Endothelial cell of umbilical vein (primary cell): ENCODE measurements around the gene NKX3-2. TPM values are rescaled to one million over a fixed set of nuclear protein-coding genes. Genes with fewer than 3 reads are reported as not detected.

ENCODE experiments used
- Bru-seq: library from RNA; stranded (reverse); fragments of 400-500 nt; gene quantifications from one replicate; lab custom pipeline; 2021; lab: Mats Ljungman, UMichigan
- BruChase-seq, 2 experiments: library from RNA; stranded (reverse); fragments of 400-500 nt; gene quantifications; one replicate each; lab custom pipeline; 2021; lab: Mats Ljungman, UMichigan
- BruUV-seq: library from RNA; stranded (reverse); fragments of 400-500 nt; replicated peaks from 2 replicates; lab custom pipeline; 2021; lab: Mats Ljungman, UMichigan
- CTCF ChIA-PET: fragments of 300-600, 350-600 bp; sonication (Branson Sonifier 250); formaldehyde crosslinking; loops from one replicate; lab custom pipeline; 2021; ENCODE audit warnings: antibody characterized with exemption, inconsistent platforms; lab: Charles Lee
- POLR2A ChIA-PET: fragments of 300-600, 350-600 bp; sonication (Branson Sonifier 250); formaldehyde crosslinking; loops from one replicate; lab custom pipeline; 2021; ENCODE audit warnings: antibody characterized with exemption, inconsistent platforms; lab: Charles Lee
- DNase-seq: peaks from one replicate; pipeline ENCODE4 v3.0.0-alpha.2; 2011; ENCODE audit warnings: low read depth, low spot score
- FAIRE-seq: peaks from 2 replicates; lab custom pipeline; 2011; peaks lifted over from hg19 to GRCh38; lab: Jason Lieb, UNC
- H2AFZ ChIP-seq: 2 replicates; pipeline ENCODE4 v1.6.0; 2012; ENCODE audit warnings: low read depth, low read length, control low read depth, inconsistent platforms
- H3K27ac ChIP-seq: 2 replicates; pipeline ENCODE4 v1.5.1; 2011; ENCODE audit warnings: low read depth, mild to moderate bottlenecking, control low read depth, low read length, moderate library complexity; ENCODE audit not compliant: insufficient read depth
- H3K27me3 ChIP-seq, 2 experiments: 2 replicates each; pipeline versions ENCODE4 v1.6.0 to v1.6.1; 2011; ENCODE audit warnings: low read length in 2 of 2, mixed read lengths in 1 of 2; ENCODE audit not compliant: control insufficient read depth in 2 of 2, insufficient read depth in 2 of 2
- H3K36me3 ChIP-seq, 2 experiments: 2 replicates in 1 of 2; 3 replicates in 1 of 2; pipeline ENCODE4 v1.5.1; 2011; ENCODE audit warnings: low read length in 2 of 2, mild to moderate bottlenecking in 1 of 2, moderate library complexity in 1 of 2; ENCODE audit not compliant: control insufficient read depth in 2 of 2, insufficient read depth in 2 of 2; ENCODE audit errors: extremely low read depth in 1 of 2
- H3K4me1 ChIP-seq: 3 replicates; pipeline ENCODE4 v1.5.1; 2011; ENCODE audit warnings: mild to moderate bottlenecking, low read length; ENCODE audit not compliant: control insufficient read depth, insufficient read depth; ENCODE audit errors: extremely low read depth
- H3K4me2 ChIP-seq: 2 replicates; pipeline ENCODE4 v1.6.1; 2011; ENCODE audit warnings: low read length, control low read depth, mixed read lengths; ENCODE audit not compliant: insufficient read depth
- H3K4me3 ChIP-seq, 3 experiments: fragments of 200-600 bp in 1 of 3; sonication (generic), shearing (Covaris generic) in 1 of 3; replicated peaks in 1 of 3; 2 replicates each; pipeline ENCODE4 v1.5.1; 2011 to 2016; ENCODE audit warnings: control low read depth in 3 of 3, low read length in 3 of 3, mild to moderate bottlenecking in 2 of 3, inconsistent platforms in 1 of 3, low read depth in 1 of 3, moderate library complexity in 1 of 3; ENCODE audit not compliant: insufficient read depth in 1 of 3
- H3K79me2 ChIP-seq: 2 replicates; pipeline ENCODE4 v1.6.0; 2012; ENCODE audit warnings: low read length, inconsistent platforms; ENCODE audit not compliant: control insufficient read depth, insufficient read depth
- H3K9ac ChIP-seq: replicated peaks from 2 replicates; pipeline ENCODE3; 2011; ENCODE audit warnings: low read length, control low read depth; ENCODE audit not compliant: insufficient read depth; ENCODE audit errors: extremely low read depth
- H3K9me1 ChIP-seq: replicated peaks from 3 replicates; pipeline ENCODE4 v1.6.0; 2011; ENCODE audit warnings: mild to moderate bottlenecking, low read length; ENCODE audit not compliant: control insufficient read depth, insufficient read depth; ENCODE audit errors: extremely low read depth
- H3K9me3 ChIP-seq: replicated peaks from 2 replicates; pipeline ENCODE4 v1.5.1; 2012; ENCODE audit warnings: low read length, inconsistent platforms; ENCODE audit not compliant: control insufficient read depth, insufficient read depth
- H4K20me1 ChIP-seq: replicated peaks from 2 replicates; pipeline ENCODE3; 2011; ENCODE audit warnings: mild to moderate bottlenecking, low read length; ENCODE audit not compliant: control insufficient read depth, insufficient read depth; ENCODE audit errors: extremely low read depth
- EZH2 ChIP-seq: IDR thresholded peaks from 2 replicates; pipeline ENCODE4 v1.6.1; 2012; ENCODE audit warnings: borderline replicate concordance, low read depth, mild to moderate bottlenecking, moderate library complexity, low read length, inconsistent platforms; ENCODE audit not compliant: severe bottlenecking
- GATA2 ChIP-seq: IDR thresholded peaks from 2 replicates; pipeline ENCODE4 v1.7.0; 2011; ENCODE audit warnings: low read depth, mild to moderate bottlenecking, moderate library complexity, mixed read lengths, low read length; ENCODE audit not compliant: insufficient read length, insufficient read depth
- MYC ChIP-seq: IDR thresholded peaks from one replicate; pipeline ENCODE4 v1.6.1; 2011; ENCODE audit warnings: mild to moderate bottlenecking, low read depth, low read length
- dilution Hi-C: fragments of 300-500 bp; cut with MboI; formaldehyde crosslinking; loops from one replicate; pipeline ENCODE4 v1.15.0; 2019; ENCODE audit warnings: low sequenced_read_pairs; ENCODE audit not compliant: extremely low pct_ligation_motif_present
- intact Hi-C: fragments of 100-400 bp; cut with micrococcal nuclease; formaldehyde crosslinking; loops from one replicate; pipeline ENCODE4 v1.10.0; 2022
- long read RNA-seq: library from polyadenylated mRNA; stranded (forward); transcript quantifications from one replicate; pipeline ENCODE4 v2.0.0, GENCODE V29; 2021
- polyA minus RNA-seq, 3 experiments: library from RNA; depleted of rRNA, polyadenylated mRNA; stranded (reverse); fragments of >200 nt; gene quantifications; 1 replicate in 1 of 3; 2 replicates in 2 of 3; pipeline ENCODE4 v1.2.3, GENCODE V29; 2011
- polyA plus RNA-seq, 4 experiments: library from polyadenylated mRNA; depleted of rRNA in 3 of 4; stranded (reverse) in 3 of 4; unstranded in 1 of 4; fragments of >200 nt; gene quantifications; 2 replicates each; pipeline versions ENCODE4 v1.2.1 to v1.2.3, GENCODE V29; 2011 to 2012; ENCODE audit warnings: missing spikeins in 1 of 4
- total RNA-seq: library from RNA; stranded (reverse); gene quantifications from 2 replicates; pipeline ENCODE4 v1.2.3, GENCODE V29; 2021
- TF ChIP-seq, protein P1 (sequence below): IDR thresholded peaks from 2 replicates; pipeline ENCODE4 v1.6.1; 2011; ENCODE audit not compliant: insufficient read depth, insufficient read length

Gene NKX3-2
- not detected in 2 replicates for total RNA-seq
- not detected in 2 replicates for polyA plus RNA-seq
- polyA plus RNA-seq (2011; cell fraction: cytosol; rRNA removed), result not detected in 2 replicates
- not detected in 2 replicates for polyA plus RNA-seq (2011; cell fraction: nucleus; rRNA removed)
- not detected in 2 replicates for polyA plus RNA-seq (2012)
- polyA minus RNA-seq, result not detected in 2 replicates
- not detected for polyA minus RNA-seq (2011; cell fraction: cytosol; rRNA and poly(A)+ RNA removed)
- not detected in 2 replicates for polyA minus RNA-seq (2011; cell fraction: nucleus; rRNA and poly(A)+ RNA removed)
- Bru-seq, nascent RNA, result not detected
- BruChase-seq, experiment 1, labeled RNA remaining after a 6-hour chase, result not detected
- BruChase-seq, experiment 2, labeled RNA remaining after a 2-hour chase, result not detected
- long read RNA-seq, result 0 reads

- BruUV-seq, result no TSS peak
- no peaks in the 10 kb centered on the region for H3K9me1 ChIP-seq
- POLR2A ChIA-PET, result no interaction called here
- no peak for TF ChIP-seq MYC
- TF ChIP-seq, protein P1, sequence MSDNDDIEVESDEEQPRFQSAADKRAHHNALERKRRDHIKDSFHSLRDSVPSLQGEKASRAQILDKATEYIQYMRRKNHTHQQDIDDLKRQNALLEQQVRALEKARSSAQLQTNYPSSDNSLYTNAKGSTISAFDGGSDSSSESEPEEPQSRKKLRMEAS, result no peak
- no peak for TF ChIP-seq GATA2
- peak; percentile 81 for TF ChIP-seq EZH2
- peak within 1 kb of the TSS; percentile 15 to 51 (median 16) for H3K4me3 ChIP-seq
- CTCF ChIA-PET, result interaction anchor here (1.0 to 1.6 kb wide), 5 partner anchors 10 to 691 kb away, joined by 3 to 6 read pairs (median 5); no protein-coding TSS in a partner anchor
- DNase-seq (no peak), FAIRE-seq (no peak)
- peaks cover 5% of the 10 kb centered on the region for H3K4me1 ChIP-seq
- H3K9me3 ChIP-seq, result no peaks in the 10 kb centered on the region
- H3K36me3 ChIP-seq, result no peaks in the 10 kb centered on the region
- no peak within 1 kb of the TSS for H3K27ac ChIP-seq
- H2AFZ ChIP-seq, result peak within 1 kb of the TSS; percentile 33
- no peak within 1 kb of the TSS for H3K9ac ChIP-seq
- H4K20me1 ChIP-seq, result no peaks in the 10 kb centered on the region
- H3K79me2 ChIP-seq, result no peaks in the 10 kb centered on the region
- dilution Hi-C loops, result no loop called here
- peak within 1 kb of the TSS; percentile 2 for H3K4me2 ChIP-seq
- intact Hi-C loops, result no loop called here
- peaks cover 78 to 93% of the 10 kb centered on the region in 2 experiments for H3K27me3 ChIP-seq
These were observed at the start of gene NKX3-2 for GRCh38 chr4:13543839-13544605. NKX3-2 (minus strand) TSS chr4:13544508; CDS start chr4:13544414, 94 bp downstream.
